NCI-H510A (cell line): Measurements from ENCODE around the gene BAZ2B.
"Not testable (repeated sequence)": the region's sequence is repeated elsewhere in the genome, so short reads cannot be mapped to it uniquely, and the experiment has no call there.

Experiments used
- DNase-seq: peaks from one replicate; lab custom pipeline; 2025; lab: John Stamatoyannopoulos, UW

The BAZ2B gene, protein sequence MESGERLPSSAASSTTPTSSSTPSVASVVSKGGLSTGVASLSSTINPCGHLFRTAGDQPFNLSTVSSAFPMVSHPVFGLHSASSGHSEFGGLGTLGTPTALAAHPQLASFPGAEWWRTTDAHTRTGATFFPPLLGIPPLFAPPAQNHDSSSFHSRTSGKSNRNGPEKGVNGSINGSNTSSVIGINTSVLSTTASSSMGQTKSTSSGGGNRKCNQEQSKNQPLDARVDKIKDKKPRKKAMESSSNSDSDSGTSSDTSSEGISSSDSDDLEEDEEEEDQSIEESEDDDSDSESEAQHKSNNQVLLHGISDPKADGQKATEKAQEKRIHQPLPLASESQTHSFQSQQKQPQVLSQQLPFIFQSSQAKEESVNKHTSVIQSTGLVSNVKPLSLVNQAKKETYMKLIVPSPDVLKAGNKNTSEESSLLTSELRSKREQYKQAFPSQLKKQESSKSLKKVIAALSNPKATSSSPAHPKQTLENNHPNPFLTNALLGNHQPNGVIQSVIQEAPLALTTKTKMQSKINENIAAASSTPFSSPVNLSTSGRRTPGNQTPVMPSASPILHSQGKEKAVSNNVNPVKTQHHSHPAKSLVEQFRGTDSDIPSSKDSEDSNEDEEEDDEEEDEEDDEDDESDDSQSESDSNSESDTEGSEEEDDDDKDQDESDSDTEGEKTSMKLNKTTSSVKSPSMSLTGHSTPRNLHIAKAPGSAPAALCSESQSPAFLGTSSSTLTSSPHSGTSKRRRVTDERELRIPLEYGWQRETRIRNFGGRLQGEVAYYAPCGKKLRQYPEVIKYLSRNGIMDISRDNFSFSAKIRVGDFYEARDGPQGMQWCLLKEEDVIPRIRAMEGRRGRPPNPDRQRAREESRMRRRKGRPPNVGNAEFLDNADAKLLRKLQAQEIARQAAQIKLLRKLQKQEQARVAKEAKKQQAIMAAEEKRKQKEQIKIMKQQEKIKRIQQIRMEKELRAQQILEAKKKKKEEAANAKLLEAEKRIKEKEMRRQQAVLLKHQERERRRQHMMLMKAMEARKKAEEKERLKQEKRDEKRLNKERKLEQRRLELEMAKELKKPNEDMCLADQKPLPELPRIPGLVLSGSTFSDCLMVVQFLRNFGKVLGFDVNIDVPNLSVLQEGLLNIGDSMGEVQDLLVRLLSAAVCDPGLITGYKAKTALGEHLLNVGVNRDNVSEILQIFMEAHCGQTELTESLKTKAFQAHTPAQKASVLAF (N-terminal part only)

DNA sequence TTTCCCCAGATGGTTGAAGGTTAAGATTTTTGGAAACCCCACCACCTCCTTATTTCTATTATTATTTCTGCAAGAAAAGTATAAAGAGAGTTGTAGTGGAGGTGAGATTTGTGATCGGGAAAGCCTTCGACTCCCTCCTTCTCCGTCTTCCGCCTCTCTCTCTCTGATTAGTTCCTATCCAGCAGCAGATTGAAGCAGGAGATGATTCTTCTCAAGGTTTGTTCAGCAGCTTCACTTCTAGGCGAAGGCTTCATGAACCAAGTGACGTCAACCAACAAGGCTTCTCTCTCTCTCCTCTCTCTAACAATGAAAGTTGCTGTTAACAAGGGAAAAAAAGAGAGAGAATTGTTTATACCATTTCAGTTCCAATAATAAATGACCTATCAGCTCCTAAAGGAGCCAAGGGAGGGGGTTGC is at the start of gene BAZ2B:
Gene BAZ2B, minus strand, starts transcription at position 263 of the 416 bp plus-strand sequence. CDS start 137,829 bp downstream, outside the sequence.
- peak; percentile 11 for DNase-seq

DNA sequence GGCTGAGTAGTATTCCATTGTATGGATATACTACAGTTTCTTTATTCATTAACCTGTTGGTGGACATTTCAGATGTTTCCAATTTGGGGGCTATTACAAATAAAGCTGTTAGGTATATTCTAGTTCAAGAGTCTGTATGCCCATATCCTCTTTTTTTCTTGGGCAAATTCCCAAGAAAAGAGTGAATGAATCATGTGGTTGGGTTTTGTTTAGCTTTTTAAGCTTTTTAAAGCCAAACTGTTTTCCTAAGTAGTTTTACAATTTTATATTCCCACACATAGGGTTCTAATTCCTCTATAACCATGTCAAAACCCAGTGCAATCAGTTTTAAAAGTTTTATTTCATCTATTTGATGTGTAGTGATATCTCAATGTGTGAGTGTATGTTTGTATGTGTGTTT is 44.9 kb upstream of the BAZ2B start:
- no peak for DNase-seq

DNA sequence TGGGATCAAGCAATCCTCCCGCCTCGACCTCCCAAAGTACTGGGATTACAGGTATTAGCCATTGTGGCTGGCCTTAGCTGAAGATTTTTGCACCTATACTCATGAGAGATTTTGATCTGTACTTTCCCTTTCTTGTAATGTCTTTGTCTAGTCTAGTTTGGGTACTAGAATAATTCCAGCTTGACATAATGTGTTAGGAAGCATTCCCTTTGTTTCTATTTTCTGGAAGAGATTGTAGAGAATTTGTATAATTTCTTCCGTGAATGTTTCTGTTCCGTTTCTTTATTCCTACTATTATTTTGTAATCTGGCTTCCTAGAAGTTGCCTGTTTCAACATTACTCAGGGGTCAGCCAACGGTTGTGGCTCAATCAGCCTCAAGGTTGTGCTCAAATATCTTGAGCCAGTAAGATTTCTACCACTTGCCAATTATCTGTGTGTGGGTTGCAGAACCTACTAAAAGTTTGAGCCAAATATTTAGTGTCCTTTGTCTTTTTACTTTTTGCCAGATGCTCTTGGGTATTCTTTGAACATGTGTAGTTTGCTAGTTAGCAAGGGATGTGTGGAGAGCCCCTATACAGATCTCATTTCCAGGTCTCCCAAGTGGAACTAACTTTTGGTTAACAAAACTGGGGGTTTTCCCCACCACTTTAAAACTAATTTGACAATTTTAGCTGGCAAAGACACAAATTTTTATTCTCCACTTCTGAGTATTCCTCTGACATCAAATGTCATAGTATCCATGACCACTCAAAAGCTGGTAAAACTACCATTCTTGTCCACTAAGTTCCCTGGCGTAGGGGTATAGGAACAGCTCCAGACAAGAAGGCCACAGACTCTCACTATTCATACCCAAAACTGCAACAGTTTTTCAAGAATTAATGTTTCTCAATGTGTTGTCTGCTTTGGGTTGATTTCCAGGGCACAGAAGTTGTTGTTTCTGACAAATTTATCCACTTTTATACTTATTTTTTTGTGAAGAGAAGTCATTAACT is 42.8 kb upstream of the BAZ2B start:
- no peak for DNase-seq

DNA sequence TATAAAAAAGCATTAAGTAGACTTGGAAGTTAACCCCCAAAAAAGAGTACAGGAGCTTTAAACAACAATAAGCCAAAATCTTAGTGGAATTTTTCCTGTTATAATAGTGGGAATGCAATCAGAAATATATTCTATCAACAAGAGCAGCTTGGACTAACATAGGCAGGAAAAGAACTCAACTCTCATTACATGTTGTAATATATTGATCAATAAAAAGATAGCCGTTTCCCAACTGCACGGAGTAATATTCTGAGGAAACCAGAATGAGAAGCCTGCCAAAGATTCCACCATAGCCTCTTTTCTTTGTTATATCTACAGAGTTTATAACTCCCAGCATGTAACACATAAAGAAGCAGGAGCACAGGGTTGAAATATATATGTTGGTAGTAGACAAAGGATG is 37.6 kb upstream of the BAZ2B start:
- DNase-seq: no peak

DNA sequence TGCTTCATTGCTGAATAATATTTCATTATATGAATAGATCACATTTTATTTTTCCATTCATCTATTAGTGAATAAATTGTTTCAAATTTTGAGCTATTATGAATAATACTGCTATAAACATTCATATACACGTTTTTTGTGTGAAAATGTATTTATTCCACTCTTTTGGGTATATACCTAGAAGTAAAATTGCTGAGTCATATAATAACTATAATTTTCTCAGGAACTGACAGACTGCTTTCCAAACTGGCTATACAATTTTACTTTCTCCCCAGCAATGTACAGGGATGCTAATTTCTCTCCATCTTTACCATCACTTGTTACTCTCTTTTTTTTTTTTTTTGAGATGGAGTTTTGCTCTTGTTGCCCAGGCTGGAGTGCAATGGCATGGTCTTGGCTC is 35.5 kb upstream of the BAZ2B start:
- DNase-seq: no peak

DNA sequence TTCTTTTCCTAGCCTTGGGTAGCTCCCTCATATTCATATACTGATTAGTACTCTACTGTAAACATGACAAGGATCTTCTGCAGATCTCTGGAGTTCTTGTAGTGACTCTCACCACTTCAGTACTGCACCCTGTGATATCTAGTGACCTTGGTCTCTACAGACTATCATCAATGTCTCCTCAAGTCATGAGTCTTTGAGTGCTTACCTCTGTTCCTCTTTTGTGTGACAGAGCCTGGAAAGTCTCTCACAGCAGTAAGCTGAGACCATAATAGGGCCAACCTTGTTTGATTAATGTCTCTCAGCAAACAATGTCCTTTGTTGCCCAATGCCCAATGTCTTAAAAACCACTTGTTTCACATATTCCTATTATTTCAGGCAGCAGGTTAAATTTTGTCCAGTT is 34.2 kb upstream of the BAZ2B start:
- DNase-seq: peak; percentile 2

DNA sequence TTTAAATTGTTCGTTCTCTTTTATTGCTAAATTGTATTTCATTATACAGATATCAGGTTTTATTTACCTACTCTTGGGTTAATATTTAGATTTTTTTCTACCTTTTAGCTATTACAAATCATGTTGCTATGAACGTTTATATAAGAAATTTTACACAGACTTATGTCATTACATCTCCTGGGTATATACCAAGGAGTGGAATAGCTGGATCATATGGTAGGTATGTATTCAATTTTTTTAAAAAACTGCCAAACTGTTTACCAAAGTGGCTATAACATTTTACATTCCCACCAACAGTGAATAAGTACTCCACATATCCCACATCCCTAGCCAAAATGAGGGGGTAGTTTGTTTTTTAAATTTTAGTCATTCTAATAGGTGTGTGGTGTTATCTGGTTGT is 32.3 kb upstream of the BAZ2B start:
- DNase-seq: no peak

DNA sequence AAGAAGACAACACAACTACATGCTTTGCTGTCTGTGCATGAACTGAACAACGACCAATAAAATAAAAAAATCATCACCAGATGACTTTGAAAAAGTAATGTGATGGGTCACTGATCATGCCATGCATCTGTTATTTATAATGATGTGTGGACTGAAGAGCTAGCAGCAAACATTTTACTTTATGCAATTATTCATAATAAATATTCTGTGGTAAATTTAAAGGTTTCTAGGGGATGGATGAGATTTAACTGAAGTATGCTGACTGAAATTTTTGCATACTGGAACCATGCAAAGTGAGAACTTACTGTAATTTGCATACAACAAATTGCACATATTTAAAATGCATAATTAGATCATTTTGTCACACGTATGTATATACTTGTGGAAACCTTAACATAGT is 31.3 kb upstream of the BAZ2B start:
- DNase-seq: no peak

DNA sequence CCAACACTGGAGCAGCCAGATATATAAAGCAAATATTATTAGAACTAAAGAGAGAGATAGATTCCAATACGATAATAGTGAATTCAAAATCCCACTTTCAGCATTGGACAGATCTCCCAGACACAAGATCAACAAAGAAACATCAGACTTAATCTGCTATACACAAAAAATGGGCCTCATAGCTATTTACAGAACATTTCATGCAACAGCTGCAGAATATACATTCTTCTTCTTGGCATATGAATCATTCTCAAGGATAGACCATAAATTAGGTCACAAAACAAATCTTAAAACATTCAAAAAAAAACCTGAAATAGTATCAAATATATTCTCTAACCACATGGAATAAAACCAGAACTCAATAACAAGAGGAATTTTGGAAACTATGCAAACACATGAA is 23.8 kb upstream of the BAZ2B start:
- DNase-seq: no peak

DNA sequence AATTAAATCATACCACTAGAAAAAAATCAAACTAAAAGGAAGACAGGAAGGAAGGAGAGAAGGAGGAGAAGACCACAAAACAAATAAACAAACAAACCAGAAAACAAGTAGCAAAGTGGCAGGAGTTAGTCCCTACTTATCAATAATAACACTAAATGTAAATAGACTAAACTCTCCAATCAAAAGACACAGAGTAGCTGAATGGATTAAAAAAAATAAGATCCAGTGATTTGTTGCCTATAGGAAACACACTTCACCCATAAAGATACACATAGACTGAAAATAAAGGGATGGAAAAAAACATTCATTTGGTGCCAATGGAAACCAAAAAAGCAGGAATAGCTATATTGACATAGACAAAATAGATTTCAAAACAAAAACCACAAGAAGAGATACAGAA is 23.4 kb upstream of the BAZ2B start:
- no peak for DNase-seq

DNA sequence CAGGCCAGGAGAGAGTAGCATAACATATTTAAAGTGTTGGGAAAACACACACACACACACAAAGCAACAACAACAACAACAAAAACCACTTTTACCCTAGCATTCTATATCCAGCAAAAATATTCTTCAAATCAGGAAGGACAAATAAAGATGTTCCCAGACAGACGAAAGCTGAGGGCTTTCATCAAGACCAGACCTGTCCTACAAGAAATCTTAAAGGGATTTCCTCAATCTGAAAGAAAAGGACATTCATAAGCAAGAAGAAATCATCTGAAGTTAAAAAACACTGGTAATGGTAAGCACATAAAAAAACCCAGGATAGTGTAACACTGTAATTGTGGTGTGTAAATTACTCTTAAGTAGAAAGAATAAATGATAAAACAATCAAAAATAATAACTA is 22.7 kb upstream of the BAZ2B start:
- DNase-seq: no peak

DNA sequence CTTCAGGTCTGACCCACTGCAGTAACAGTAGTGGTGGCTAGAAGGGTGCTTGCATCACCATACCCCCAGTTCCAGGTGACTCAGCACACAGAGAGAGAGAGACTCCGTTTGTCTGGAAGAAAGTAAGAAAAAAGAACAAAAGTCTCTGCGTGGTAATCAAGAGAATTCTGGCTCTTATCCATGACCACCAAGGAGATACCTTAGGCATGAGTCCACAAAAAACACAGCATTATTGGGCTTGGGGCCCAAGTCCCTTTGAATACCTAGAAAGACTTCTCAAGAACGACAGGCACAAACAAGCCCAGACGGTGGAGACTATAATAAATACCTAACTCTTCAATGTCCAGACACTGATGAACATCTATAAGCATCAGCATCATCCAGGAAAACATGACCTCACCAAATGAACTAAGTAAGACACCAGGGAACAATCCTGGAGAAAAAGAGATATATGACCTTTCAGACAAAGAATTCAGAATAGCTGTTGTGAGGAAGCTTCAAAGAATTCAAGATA is 21.7 kb upstream of the BAZ2B start:
- no peak for DNase-seq

DNA sequence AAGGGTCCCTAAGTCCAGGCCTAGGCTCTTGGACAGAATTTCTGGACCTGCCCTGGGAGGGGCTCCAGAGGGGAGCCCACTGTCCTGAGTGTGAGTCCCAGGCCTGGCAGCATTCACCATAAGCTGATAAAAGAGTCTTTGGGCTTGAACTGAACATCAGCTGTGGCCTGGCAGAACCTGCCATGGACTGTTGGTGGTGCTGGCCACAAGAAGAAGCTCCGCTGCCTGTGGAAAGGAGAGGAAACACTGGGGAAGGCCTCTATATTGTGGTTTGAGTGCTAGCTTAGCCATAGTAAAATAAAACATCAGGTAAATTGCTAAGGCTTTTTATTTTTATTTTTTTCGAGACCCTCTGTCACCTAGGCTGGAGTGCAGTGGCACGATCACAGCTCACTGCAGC is 20.9 kb upstream of the BAZ2B start:
- DNase-seq: no peak

DNA sequence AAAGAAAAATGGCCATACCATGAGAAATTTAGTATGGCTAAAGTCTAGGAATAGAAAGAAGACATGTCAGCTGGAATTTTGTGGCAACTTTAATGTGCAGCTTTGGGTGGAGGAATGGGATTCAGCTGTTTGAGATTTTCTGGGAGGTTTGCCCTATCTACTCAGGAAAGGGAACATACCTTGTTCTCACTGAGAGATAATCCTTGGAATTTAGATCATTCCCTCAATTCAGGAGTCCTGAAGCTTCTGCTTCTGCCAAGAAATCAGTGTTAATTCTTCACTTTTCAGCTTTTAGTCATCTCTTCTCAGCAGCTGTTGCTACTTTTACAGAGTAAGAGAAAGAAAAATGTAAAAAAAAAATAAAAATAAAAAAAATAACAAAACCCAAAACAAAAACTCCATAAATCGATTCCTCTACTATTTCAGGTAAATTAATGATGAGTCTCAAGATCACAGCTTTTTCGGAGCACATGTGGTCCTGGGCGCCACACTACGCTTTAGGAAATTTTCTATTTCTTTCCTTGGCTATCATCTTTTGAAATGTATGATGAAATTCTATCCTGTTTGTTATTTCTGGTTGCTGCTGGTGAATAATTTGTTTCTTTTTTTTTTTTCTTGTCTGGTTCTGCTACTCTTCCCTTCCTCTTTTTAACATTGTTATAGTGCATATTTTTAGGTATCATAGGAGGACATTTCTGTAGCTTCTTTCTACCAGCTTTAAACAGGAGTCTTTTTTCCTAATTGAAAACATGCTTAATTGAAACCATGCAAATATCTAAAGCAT is 18.9 kb upstream of the BAZ2B start:
- no peak for DNase-seq

DNA sequence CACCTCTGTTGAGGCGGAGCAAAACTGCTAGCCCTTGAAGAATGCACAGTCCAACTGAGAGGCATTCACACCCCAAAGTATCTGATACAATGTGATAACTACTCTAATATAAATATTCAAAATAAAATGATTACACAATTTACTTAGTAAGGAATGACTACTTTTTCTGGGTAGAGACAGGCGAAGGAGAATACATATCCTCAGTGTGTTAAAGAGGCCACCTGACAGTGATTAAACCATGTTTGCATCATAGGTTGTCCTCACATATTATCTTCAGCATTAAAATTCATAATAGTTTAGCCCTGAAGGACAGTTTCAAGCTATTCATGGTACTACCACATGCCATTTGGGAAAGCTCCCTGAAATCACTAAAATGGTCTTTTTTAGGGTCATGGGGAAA is 16.9 kb upstream of the BAZ2B start:
- DNase-seq: no peak

DNA sequence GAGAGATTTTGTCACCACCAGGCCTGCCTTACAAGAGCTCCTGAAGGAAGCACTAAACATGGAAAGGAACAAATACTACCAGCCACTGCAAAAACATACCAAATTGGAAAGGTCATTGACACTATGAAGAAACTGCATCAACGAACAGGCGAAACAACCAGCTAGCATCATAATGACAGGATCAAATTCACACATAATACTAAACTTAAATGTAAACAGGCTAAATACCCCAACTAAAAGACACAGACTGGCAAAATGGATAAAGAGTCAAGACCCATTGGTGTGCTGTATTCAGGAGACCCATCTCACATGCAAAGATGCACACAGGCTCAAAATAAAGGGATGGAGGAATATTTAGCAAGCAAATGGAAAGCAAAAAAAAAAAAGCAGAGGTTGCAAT is 9.3 kb upstream of the BAZ2B start:
- not testable (repeated sequence) for DNase-seq

DNA sequence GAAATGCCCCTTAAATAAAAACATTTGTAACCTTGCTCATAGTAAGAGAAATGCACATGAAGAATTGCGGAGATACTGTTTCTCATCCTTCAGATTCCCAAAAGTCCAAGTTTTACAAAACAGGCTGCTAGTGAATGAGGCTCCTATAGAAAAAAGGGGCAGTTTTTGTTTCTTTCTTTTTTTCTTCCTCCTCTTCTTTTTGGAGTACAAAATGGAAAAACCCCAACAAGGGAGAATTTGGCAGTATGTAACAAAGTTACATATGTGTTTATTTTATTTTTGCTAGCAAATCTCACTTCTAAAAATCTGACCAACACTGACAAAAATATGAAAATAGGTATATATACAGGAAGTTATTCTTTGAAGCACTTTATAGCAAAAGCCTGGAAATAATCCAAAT is 7.1 kb upstream of the BAZ2B start:
- no peak for DNase-seq

DNA sequence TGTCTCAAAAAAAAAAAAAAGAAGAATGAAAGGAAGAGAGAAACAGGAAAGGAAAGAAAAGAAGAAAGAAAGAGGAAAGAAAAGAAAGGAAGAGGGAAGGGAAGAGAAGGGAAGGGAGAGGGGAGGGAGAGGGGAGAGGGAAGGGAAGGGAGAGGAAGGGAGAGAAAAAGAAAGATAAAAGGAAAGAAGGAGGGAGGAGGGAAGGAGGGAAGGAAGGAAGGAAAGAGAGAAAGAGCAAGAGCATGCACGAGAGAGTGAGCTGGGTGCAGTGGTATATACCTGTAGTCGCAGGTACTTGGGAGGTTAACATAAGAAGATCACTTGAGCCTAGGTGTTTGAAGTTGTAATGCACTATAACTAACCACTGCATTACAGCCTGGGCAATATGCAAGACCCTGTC is 6.6 kb upstream of the BAZ2B start:
- DNase-seq: no peak

DNA sequence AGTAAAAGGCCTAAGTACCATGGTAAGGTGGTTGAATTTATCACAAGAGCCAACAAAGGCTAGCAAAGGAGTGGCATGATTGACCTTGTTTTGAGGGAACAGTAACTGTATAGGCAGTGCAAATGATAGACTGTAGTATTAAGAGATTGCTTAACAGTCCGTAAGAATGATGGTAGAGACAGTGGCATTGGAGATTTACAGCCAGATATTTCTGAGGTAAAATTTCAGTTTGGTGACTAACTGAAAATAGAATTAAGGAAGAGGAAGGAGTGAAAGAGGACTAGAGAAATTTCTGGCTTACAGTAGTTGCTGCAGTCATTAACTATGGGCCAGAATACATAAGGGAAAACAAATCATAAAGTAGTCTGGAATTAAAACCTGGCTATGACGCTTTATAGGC is 4.4 kb upstream of the BAZ2B start:
- no peak for DNase-seq

DNA sequence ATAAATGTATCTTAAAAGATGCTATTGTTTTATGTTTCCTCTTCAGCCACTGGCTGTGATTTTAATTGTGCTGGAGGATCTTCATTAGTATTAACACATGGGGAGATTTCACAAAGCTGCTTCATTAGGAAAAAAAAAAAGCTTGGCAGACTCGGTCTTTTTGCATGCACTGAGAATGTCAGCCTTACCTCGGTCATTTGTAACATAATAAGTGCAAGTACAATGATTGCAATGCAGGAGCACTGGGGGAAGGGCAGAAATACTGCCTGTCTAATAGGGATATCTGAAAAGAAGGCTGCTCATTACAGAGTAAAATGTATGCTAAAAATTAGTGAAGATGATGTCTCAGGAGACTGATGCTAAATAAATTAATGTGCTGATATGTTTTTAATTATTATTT is 1.3 kb upstream of the BAZ2B start:
- no peak for DNase-seq
